IPS DF 19.7 (cell line): Measurements from ENCODE around the gene OR52N1.

Experiments used
- DNase-seq: peaks from one replicate; pipeline ENCODE4 v3.0.0-alpha.2; 2013; ENCODE audit warnings: low read depth, low spot score

OR52N1 gene

GRCh38 chr11:5791165-5791564, at the start of gene OR52N1:
TSS of gene OR52N1 (minus strand) at chr11:5791265. CDS start at chr11:5788816, 2,449 bp downstream.
- no peak for DNase-seq

GRCh38 chr11:5837695-5838094, 46.6 kb upstream of the OR52N1 start:
- DNase-seq, result no peak

GRCh38 chr11:5833446-5833845, 42.4 kb upstream of the OR52N1 start:
- DNase-seq, result no peak

GRCh38 chr11:5831196-5831829, 40.2 kb upstream of the OR52N1 start:
- DNase-seq, result no peak

GRCh38 chr11:5818245-5818886, 27.3 kb upstream of the OR52N1 start:
- no peak for DNase-seq

GRCh38 chr11:5815534-5815933, 24.5 kb upstream of the OR52N1 start:
- DNase-seq, result no peak

GRCh38 chr11:5809905-5810795, 19.1 kb upstream of the OR52N1 start:
- no peak for DNase-seq

GRCh38 chr11:5809122-5809519, 18.1 kb upstream of the OR52N1 start:
- DNase-seq, result no peak

- no peak for DNase-seq
Measured at GRCh38 chr11:5808500-5809121, 17.5 kb upstream of the OR52N1 start, which contains the start of gene OR52N2. TSS of gene OR52N2 (plus strand) at chr11:5808924. CDS start at chr11:5820336, 11,412 bp downstream.

GRCh38 chr11:5807580-5807979, 16.5 kb upstream of the OR52N1 start:
- no peak for DNase-seq

- no peak for DNase-seq
Measured at GRCh38 chr11:5803982-5804381, 12.9 kb upstream of the OR52N1 start.

- no peak for DNase-seq
Measured at GRCh38 chr11:5796541-5796940, 5.5 kb upstream of the OR52N1 start.

- DNase-seq, result no peak
Measured at GRCh38 chr11:5783255-5783654, 7.8 kb downstream of the OR52N1 start, which contains the start of gene OR52N5. TSS of gene OR52N5 (minus strand) at chr11:5783355. CDS start at chr11:5778634, 4,721 bp downstream.

- no peak for DNase-seq
Measured at GRCh38 chr11:5767056-5767455, 24.0 kb downstream of the OR52N1 start.

GRCh38 chr11:5753943-5754342, 37.1 kb downstream of the OR52N1 start, which contains the start of gene OR52N4:
TSS of gene OR52N4 (plus strand) at chr11:5754243. CDS start at chr11:5754741, 498 bp downstream.
- no peak for DNase-seq

GRCh38 chr11:5749836-5750235, 41.2 kb downstream of the OR52N1 start:
- no peak for DNase-seq

- DNase-seq, result no peak
Measured at GRCh38 chr11:5746614-5747013, 44.5 kb downstream of the OR52N1 start.

- DNase-seq, result no peak
Measured at GRCh38 chr11:5738431-5738830, 52.6 kb downstream of the OR52N1 start.

- DNase-seq, result no peak
Measured at GRCh38 chr11:5737670-5738392, 53.2 kb downstream of the OR52N1 start.

GRCh38 chr11:5737091-5737490, 54.0 kb downstream of the OR52N1 start:
- DNase-seq, result no peak
